HEK293 (cell line): Measurements from ENCODE around the gene DDX27.

Experiments
- CTCF ChIP-seq: fragments of 450-650 bp; formaldehyde crosslinking; IDR thresholded peaks from 2 replicates; pipeline ENCODE4 v1.5.1; 2016; ENCODE audit warnings: missing biosample characterization, missing genetic modification characterization
- RBAK ChIP-seq: fragments of 450-650 bp; formaldehyde crosslinking; IDR thresholded peaks from 2 replicates; pipeline ENCODE4 v1.5.1; 2016; ENCODE audit warnings: missing biosample characterization, missing genetic modification characterization
- TCF7L2 ChIP-seq: IDR thresholded peaks from 2 replicates; pipeline ENCODE4 v1.6.1; 2011; ENCODE audit warnings: low read depth, mild to moderate bottlenecking, inconsistent platforms, low read length, moderate library complexity, borderline replicate concordance
- ZBTB26 ChIP-seq: fragments of 450-650 bp; formaldehyde crosslinking; optimal IDR thresholded peaks from 2 replicates; pipeline ENCODE3; 2016; ENCODE audit warnings: missing biosample characterization, mild to moderate bottlenecking, missing genetic modification characterization
- ZEB2 ChIP-seq: fragments of 450-650 bp; formaldehyde crosslinking; IDR thresholded peaks from 2 replicates; pipeline ENCODE4 v1.5.1; 2016; ENCODE audit warnings: missing biosample characterization, missing genetic modification characterization
- ZNF121 ChIP-seq: fragments of 450-650 bp; formaldehyde crosslinking; IDR thresholded peaks from 2 replicates; pipeline ENCODE4 v1.5.1; 2016; ENCODE audit warnings: missing biosample characterization, missing genetic modification characterization
- ZNF2 ChIP-seq: fragments of 450-650 bp; formaldehyde crosslinking; IDR thresholded peaks from 2 replicates; pipeline ENCODE4 v1.5.1; 2016; ENCODE audit warnings: missing biosample characterization, missing genetic modification characterization
- ZNF23 ChIP-seq: fragments of 450-650 bp; formaldehyde crosslinking; IDR thresholded peaks from 2 replicates; pipeline ENCODE4 v1.5.1; 2016; ENCODE audit warnings: missing biosample characterization, missing genetic modification characterization, borderline replicate concordance
- ZNF274 ChIP-seq, 2 experiments: fragments of 200-500 bp in 1 of 2; fragments of 450-650 bp in 1 of 2; sonication (Bioruptor generic) in 1 of 2; formaldehyde crosslinking in 1 of 2; IDR thresholded peaks; 2 replicates each; pipeline versions ENCODE4 v1.5.1 to v1.6.1; 2014 to 2016; ENCODE audit warnings: borderline replicate concordance in 1 of 2, inconsistent platforms in 1 of 2, low read length in 1 of 2, missing biosample characterization in 1 of 2, missing genetic modification characterization in 1 of 2
- ZNF510 ChIP-seq: fragments of 450-650 bp; formaldehyde crosslinking; IDR thresholded peaks from 2 replicates; pipeline ENCODE4 v1.5.1; 2018; ENCODE audit warnings: mild to moderate bottlenecking, missing genetic modification characterization, missing biosample characterization; ENCODE audit not compliant: insufficient replicate concordance
- ZNF561 ChIP-seq: fragments of 450-650 bp; IDR thresholded peaks from 2 replicates; pipeline ENCODE4 v1.5.1; 2018; ENCODE audit warnings: missing biosample characterization, missing genetic modification characterization, borderline replicate concordance
- ZNF837 ChIP-seq: fragments of 450-650 bp; formaldehyde crosslinking; IDR thresholded peaks from 2 replicates; pipeline ENCODE4 v1.5.1; 2016; ENCODE audit warnings: missing biosample characterization, missing genetic modification characterization
- TF ChIP-seq, protein P1 (sequence below): fragments of 450-650 bp; formaldehyde crosslinking; IDR thresholded peaks from 2 replicates; pipeline ENCODE4 v1.5.1; 2016; ENCODE audit warnings: missing biosample characterization, missing genetic modification characterization

GRCh38 chr20:49170714-49171113, 48.5 kb upstream of the DDX27 start:
- TF ChIP-seq, protein P1, sequence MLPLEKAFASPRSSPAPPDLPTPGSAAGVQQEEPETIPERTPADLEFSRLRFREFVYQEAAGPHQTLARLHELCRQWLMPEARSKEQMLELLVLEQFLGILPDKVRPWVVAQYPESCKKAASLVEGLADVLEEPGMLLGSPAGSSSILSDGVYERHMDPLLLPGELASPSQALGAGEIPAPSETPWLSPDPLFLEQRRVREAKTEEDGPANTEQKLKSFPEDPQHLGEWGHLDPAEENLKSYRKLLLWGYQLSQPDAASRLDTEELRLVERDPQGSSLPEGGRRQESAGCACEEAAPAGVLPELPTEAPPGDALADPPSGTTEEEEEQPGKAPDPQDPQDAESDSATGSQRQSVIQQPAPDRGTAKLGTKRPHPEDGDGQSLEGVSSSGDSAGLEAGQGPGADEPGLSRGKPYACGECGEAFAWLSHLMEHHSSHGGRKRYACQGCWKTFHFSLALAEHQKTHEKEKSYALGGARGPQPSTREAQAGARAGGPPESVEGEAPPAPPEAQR: no peak
- no peak for TF ChIP-seq CTCF (tag by site-specific recombination)
- TF ChIP-seq ZNF274 (IDR thresholded peaks at IDR 0.05; ENCODE audit: low read length): no peak
- TF ChIP-seq ZNF274 (tag by site-specific recombination; IDR thresholded peaks at IDR 0.05; ENCODE audit: borderline replicate concordance): no peak
- no peak for TF ChIP-seq ZNF121 (tag by site-specific recombination)
- TF ChIP-seq ZBTB26: no peak
- TF ChIP-seq ZEB2: no peak
- no peak for TF ChIP-seq ZNF510 (tag by site-specific recombination)
- TF ChIP-seq ZNF561: no peak
- TF ChIP-seq ZNF837: no peak
- TF ChIP-seq ZNF2: no peak
- TF ChIP-seq TCF7L2: no peak
- no peak for TF ChIP-seq RBAK
- no peak for TF ChIP-seq ZNF23
